ENCODE data around the gene OR2G3.

OR2G3 gene

DNA sequence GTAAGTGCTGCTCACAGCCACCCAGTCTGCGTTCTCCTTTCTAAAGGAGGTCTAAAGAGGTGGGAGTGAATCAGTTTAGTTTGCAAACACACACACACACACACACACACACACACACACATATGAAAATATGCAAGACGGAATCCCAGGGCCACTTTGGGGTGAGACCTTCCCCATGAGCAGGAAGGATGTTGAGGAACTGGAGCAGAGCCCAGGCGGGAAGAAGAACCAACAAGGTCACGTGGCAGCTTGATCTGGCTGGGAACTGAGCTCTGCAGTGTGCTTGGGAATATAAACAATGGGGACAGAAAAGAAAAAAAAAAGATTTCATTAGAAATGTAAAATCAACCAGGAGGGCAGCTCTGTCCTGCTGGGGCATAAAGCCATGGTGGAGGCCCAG, 32.6 kb downstream of the OR2G3 start:
- TF ChIP-seq, protein P1, sequence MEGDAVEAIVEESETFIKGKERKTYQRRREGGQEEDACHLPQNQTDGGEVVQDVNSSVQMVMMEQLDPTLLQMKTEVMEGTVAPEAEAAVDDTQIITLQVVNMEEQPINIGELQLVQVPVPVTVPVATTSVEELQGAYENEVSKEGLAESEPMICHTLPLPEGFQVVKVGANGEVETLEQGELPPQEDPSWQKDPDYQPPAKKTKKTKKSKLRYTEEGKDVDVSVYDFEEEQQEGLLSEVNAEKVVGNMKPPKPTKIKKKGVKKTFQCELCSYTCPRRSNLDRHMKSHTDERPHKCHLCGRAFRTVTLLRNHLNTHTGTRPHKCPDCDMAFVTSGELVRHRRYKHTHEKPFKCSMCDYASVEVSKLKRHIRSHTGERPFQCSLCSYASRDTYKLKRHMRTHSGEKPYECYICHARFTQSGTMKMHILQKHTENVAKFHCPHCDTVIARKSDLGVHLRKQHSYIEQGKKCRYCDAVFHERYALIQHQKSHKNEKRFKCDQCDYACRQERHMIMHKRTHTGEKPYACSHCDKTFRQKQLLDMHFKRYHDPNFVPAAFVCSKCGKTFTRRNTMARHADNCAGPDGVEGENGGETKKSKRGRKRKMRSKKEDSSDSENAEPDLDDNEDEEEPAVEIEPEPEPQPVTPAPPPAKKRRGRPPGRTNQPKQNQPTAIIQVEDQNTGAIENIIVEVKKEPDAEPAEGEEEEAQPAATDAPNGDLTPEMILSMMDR (IDR thresholded peaks at IDR 0.05) = no peak
- H3K36me3 Mint-ChIP-seq (ENCODE audit: low read depth) = no peaks in the 10 kb centered on the region
- no peaks in the 10 kb centered on the region for H3K4me1 Mint-ChIP-seq
- no peak overlapping the region for H3K4me3 Mint-ChIP-seq
- H3K9me3 Mint-ChIP-seq = peaks cover 12% of the 10 kb centered on the region
- no peak for DNase-seq
- H3K27ac Mint-ChIP-seq = no peak overlapping the region
- peaks cover 4% of the 10 kb centered on the region for H3K27me3 Mint-ChIP-seq (ENCODE audit: low read depth, poor library complexity)

GRCh38 chr1:247638781-247639180, 33.4 kb downstream of the OR2G3 start:
- DNase-seq = no peak
- Mint-ChIP-seq H3K27me3 (ENCODE audit: low read depth, poor library complexity) (peaks cover 4% of the 10 kb centered on the region), H3K4me1 (no peaks in the 10 kb centered on the region), H3K4me3 (no peak overlapping the region), H3K36me3 (ENCODE audit: low read depth) (no peaks in the 10 kb centered on the region), H3K27ac (no peak overlapping the region), H3K9me3 (peaks cover 12% of the 10 kb centered on the region)
- TF ChIP-seq, protein P1 (IDR thresholded peaks at IDR 0.05) = no peak

- Mint-ChIP-seq H3K4me3 (no peak overlapping the region), H3K27me3 (ENCODE audit: low read depth, poor library complexity) (peaks cover 4% of the 10 kb centered on the region), H3K4me1 (no peaks in the 10 kb centered on the region), H3K9me3 (peaks cover 12% of the 10 kb centered on the region), H3K36me3 (ENCODE audit: low read depth) (no peaks in the 10 kb centered on the region), H3K27ac (no peak overlapping the region)
- TF ChIP-seq, protein P1 (IDR thresholded peaks at IDR 0.05) = no peak
- DNase-seq = no peak
Observed at GRCh38 chr1:247639381-247639981, 34.1 kb downstream of the OR2G3 start.

DNA sequence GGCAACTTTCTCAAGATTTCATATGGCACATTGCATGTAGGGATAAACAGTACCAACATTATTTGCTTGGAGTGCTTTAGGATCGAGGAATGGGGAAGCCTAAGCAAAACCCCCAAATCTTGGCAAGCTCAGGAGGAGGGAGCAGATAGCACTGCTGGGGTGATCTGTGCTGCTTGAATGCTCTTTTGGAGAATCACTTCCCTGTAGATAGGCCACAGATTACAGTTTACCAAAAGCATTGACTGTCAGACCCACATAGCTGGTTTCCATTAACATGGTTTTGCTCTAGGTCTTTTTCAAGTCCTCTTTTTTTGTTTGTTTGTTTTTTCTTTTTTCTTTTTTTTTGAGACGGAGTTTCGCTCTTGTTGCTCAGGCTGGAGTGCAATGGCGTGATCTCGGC, 37.4 kb downstream of the OR2G3 start:
- Mint-ChIP-seq H3K36me3 (ENCODE audit: low read depth) (no peaks in the 10 kb centered on the region), H3K4me1 (no peaks in the 10 kb centered on the region), H3K4me3 (no peak overlapping the region), H3K9me3 (peaks cover 8% of the 10 kb centered on the region), H3K27me3 (ENCODE audit: low read depth, poor library complexity) (peaks cover 4% of the 10 kb centered on the region), H3K27ac (no peak overlapping the region)
- TF ChIP-seq, protein P1 (IDR thresholded peaks at IDR 0.05) = no peak
- no peak for DNase-seq

DNA sequence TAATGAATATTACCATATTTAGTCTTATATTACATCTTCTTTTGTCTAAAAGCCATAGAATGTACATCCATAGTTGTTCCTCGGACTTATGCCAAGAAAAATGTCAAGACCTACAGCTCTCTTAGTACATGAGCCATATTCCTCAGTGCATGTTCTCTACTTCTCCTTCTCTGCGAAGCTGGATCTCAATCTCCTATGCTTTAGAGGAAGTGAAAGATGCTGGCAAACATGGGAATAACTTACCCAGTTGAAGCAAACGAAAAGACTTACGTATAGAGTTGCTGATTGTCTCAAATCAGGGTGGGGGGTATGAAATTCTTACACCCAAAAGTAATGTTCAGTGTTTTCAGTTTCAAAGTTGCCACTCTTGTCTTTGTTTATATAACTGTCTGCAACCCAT, 41.5 kb downstream of the OR2G3 start:
- TF ChIP-seq, protein P1 (IDR thresholded peaks at IDR 0.05) = no peak
- Mint-ChIP-seq H3K27ac (no peak overlapping the region), H3K36me3 (ENCODE audit: low read depth) (no peaks in the 10 kb centered on the region), H3K4me3 (no peak overlapping the region), H3K4me1 (no peaks in the 10 kb centered on the region), H3K27me3 (ENCODE audit: low read depth, poor library complexity) (no peaks in the 10 kb centered on the region), H3K9me3 (no peaks in the 10 kb centered on the region)
- DNase-seq = no peak

GRCh38 chr1:247647864-247648263, 42.5 kb downstream of the OR2G3 start:
- Mint-ChIP-seq H3K27me3 (ENCODE audit: low read depth, poor library complexity) (no peaks in the 10 kb centered on the region), H3K9me3 (no peaks in the 10 kb centered on the region), H3K4me1 (no peaks in the 10 kb centered on the region), H3K27ac (no peak overlapping the region), H3K36me3 (ENCODE audit: low read depth) (no peaks in the 10 kb centered on the region), H3K4me3 (no peak overlapping the region)
- no peak for DNase-seq
- TF ChIP-seq, protein P1 (IDR thresholded peaks at IDR 0.05) = no peak
